GM18505 (cell line): Measurements from ENCODE around the gene HEG1.
A peak's percentile ranks its signal among the peaks of the same experiment; 100 is the strongest.

Experiments used
- ATAC-seq: cut with Tn5 transposase; IDR thresholded peaks from one replicate; pipeline ENCODE4 v1.9.1; 2021; ENCODE audit not compliant: unreplicated experiment
- POLR2A ChIP-seq: IDR thresholded peaks from 4 replicates; pipeline ENCODE4 v1.6.1; 2011; ENCODE audit warnings: borderline replicate concordance; ENCODE audit not compliant: insufficient read depth, insufficient read length; ENCODE audit errors: extremely low read depth

The HEG1 gene

GRCh38 chr3:125078951-125079674 lies 23.3 kb upstream of the HEG1 start:
- no peak for TF ChIP-seq POLR2A
- ATAC-seq: no peak

DNA sequence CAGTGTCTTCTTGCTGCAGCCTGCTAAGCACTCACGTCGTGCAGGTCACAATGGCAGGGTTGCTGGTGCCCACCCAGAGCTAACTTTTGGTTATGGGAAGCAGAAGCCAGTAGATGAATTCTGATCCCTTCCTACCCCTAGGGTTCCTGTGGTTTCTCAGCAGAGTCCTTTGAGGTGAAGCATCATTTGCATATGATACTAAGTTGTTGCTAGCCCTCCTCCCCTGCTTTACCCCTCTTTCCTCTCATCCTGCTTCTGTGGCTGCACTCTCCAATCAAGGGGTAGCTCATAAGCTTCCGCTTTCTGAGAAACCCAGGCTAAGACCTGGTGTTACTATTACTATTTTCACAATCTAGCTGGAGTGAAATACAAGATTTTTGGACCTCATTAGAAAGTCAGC lies 22.1 kb upstream of the HEG1 start:
- no peak for ATAC-seq
- no peak for TF ChIP-seq POLR2A

DNA sequence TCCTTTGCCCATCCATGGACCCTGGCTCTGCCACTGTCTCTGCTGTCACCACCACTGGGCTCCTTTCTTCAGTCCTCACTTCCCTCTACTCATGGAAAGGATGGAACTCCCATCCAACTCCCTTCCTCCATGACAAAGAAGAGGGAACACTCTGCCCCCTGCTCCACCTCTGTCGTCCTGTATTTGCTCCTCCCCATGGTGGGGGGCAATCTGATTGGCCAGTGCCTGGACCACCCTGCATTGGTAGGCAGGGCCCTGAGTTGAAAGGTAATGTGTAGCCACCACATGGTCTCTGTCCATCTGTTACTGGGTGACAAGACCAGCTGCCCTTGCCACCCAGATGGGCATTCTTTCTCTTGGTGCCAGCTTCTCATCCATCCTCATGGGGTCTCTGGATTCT lies 20.7 kb upstream of the HEG1 start:
- no peak for TF ChIP-seq POLR2A
- no peak for ATAC-seq

DNA sequence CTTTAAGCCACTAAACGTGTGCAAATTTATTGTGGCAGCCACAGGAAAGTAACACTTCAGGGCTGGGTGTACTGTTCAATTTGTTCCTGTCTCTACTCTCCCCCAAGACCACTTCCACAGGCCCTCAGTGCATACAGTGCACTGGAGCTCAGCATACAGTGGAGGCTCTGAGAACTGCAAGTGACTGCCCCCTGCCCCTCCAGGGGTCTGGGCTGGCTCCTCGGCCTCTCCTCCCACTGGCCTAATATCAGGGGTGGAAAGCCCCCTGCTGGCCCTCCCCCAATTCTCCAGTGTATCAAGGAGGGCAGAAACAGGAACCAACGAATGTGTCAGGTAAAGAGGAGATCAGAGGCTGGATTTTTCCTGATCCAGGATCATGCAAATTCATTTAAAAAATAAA lies 19.9 kb upstream of the HEG1 start:
- TF ChIP-seq POLR2A: no peak
- ATAC-seq: no peak

DNA sequence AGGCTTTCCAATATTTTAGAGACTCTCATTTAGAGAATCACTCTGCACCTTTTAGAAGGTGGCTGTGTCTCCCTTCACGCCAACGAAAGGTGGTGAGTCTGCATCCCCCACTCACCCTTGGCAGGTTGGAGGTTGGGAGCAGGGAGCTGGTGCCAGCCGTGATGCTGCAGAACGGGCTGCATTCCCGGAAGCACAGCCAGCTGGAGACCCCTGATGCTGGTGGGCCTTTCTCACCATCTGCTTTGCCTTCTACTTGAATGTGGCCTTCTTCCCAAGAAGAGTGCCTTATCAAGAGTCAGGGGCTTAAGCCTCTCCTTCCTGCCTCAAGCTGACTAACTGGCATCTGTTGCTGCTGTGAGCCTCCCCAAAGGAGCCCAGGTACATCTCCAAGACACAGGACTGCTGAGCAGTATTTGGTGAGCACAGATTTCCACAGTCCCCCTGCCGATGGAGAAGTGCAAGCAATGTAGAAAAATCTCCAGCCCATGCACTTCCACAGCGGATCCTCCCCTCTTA lies 17.7 kb upstream of the HEG1 start:
- no peak for TF ChIP-seq POLR2A
- ATAC-seq: no peak

DNA sequence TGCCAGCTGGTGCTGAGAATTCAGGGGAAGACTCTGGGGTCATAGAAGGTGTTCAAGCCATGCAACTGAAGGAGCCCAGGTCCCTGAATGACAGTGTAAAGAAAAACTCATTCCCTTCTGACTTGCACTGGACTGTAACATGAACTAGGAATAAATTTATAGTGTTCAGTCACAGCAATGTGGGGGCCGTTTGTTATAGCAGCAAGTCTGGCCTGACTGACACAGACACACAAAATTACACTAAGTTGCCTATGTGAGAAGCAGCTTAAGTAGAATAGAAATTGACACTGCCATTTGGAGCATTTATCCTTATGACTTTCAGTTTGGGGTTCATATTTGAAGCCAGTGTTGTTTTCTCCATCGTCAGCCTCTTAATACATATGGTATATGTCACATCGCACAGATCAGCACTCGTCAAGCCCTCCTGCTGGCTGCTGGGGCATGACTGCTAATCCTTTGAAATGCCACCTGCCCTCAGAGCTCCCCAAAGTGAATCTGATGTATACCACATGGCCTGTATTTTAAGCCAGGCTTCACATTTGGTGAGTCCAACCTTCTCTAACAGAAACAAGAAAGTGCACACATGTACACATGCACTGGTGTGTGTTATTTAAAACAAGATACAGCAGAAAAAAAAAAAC lies 17.1 kb upstream of the HEG1 start:
- peak; percentile 17 for TF ChIP-seq POLR2A
- ATAC-seq: no peak

DNA sequence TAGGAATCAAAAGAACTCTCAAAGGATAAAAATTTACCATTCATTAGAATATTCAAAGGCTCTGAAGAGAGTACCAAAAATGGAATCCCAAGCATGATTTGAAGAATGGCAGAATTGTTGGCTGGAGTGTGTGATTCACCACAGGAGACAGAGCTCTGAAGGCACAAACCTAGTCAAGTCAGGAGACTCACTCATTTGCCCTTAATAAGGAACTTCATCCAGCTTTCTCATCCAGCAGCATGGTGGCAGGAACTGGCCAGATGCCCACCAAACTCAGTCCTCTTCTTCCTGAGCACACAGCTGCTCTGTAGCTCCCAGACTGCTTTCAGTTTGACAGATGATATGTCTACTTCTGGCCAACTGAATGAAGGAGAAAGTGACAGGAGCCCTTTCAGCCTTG lies 16.5 kb upstream of the HEG1 start:
- no peak for ATAC-seq
- TF ChIP-seq POLR2A: no peak

GRCh38 chr3:125069968-125070745 lies 14.4 kb upstream of the HEG1 start:
- no peak for TF ChIP-seq POLR2A
- ATAC-seq: no peak

DNA sequence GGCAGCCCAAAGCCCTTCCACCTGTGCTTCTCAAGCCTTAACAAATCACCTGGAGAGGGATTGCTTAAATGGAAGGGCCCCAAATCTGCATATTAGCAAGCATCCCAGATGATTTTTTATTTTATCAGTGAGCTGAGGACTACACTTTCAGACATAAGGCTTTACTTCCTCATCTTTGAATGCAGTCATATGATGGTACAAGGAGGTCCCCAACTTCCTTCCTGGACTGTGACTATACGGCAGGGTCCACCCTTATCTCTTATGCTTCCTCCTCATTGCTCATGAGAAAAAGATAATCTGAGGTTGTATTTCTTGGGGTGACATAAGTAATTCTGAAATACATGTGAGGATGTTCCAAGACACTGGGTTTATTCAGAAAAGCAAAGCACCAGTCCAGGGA lies 13.7 kb upstream of the HEG1 start:
- no peak for ATAC-seq
- TF ChIP-seq POLR2A: no peak

- ATAC-seq: no peak
- TF ChIP-seq POLR2A: no peak
Measured at GRCh38 chr3:125068265-125068664, 12.5 kb upstream of the HEG1 start.

DNA sequence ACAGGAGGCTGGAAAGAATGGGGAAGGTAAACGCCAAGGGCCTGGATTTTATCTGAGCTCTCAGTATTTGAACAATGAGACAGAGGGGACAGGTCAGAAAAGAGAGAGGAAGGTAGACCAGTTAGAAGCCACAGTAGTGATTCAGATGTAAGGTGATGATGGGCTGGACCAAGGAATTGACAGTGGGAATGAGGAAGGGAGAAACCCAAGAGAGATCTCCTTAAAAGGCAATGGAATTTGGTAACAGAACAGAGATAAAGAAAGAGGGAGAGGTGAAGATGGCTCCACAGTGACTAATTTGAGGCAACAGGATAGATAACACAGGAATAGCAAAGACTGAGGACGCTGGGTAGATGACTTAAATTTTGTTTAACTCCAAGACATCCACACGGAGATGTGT lies 11.4 kb upstream of the HEG1 start:
- no peak for TF ChIP-seq POLR2A
- ATAC-seq: no peak

GRCh38 chr3:125062904-125063618 lies 7.3 kb upstream of the HEG1 start:
- ATAC-seq: no peak
- no peak for TF ChIP-seq POLR2A

DNA sequence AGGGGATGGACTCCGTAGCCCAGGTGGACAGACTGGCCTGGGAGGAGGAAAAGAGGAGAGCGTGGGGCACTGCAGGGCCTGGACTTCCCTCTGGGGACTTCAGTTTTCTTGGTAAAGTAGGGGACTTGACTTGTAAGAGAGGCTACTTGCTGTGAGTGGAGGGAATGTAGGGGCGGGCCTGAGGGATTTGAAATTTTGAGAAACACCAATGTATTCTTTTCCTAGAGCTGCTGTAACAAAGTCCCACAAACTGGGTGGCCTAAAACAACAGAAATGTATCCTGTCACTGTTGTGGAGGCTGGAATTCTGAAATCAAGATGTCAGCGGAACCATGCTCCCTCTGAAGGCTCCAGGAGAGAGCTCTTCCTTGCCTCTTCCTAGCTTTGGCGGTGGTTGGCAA lies 5.8 kb upstream of the HEG1 start:
- TF ChIP-seq POLR2A: no peak

More for the DNA sequence above, 5.8 kb upstream of the HEG1 start:
- ATAC-seq: no peak
